D721Med (cell line): ENCODE measurements around the gene SIRT3.

Experiments used
- DNase-seq: peaks from one replicate; pipeline ENCODE4 v3.0.0; 2011; ENCODE audit warnings: low spot score; ENCODE audit not compliant: insufficient read length
- FAIRE-seq: peaks from 2 replicates; lab custom pipeline; 2011; peaks lifted over from hg19 to GRCh38; lab: Jason Lieb, UNC
- TF ChIP-seq, protein P1 (sequence below): IDR thresholded peaks from 2 replicates; pipeline ENCODE4 v1.5.1; 2012; ENCODE audit warnings: mild to moderate bottlenecking, control low read depth; ENCODE audit not compliant: insufficient read depth; ENCODE audit errors: missing control alignments

SIRT3 gene

DNA sequence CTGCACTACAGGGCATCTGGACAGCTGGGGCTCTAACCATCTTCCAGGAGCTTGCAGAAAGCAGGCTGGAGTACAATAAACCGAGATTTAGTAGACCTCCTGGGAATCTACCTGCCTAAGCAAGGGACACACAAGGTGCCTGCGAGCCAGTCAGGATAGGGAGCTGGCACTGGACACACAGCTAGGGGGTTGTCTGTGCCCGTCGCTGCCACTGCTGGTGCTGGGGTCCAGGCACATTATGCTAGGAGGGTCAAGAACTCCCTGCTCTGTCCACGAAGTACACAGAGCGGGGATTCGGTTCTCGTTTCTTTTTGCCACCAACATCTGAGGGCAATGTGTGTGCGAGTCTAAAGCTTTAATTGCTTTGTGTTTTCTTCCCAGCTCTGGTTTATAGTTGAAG, 24.4 kb downstream of the SIRT3 start:
- FAIRE-seq (no peak), DNase-seq (no peak)
- TF ChIP-seq, protein P1, sequence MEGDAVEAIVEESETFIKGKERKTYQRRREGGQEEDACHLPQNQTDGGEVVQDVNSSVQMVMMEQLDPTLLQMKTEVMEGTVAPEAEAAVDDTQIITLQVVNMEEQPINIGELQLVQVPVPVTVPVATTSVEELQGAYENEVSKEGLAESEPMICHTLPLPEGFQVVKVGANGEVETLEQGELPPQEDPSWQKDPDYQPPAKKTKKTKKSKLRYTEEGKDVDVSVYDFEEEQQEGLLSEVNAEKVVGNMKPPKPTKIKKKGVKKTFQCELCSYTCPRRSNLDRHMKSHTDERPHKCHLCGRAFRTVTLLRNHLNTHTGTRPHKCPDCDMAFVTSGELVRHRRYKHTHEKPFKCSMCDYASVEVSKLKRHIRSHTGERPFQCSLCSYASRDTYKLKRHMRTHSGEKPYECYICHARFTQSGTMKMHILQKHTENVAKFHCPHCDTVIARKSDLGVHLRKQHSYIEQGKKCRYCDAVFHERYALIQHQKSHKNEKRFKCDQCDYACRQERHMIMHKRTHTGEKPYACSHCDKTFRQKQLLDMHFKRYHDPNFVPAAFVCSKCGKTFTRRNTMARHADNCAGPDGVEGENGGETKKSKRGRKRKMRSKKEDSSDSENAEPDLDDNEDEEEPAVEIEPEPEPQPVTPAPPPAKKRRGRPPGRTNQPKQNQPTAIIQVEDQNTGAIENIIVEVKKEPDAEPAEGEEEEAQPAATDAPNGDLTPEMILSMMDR, result no peak

DNA sequence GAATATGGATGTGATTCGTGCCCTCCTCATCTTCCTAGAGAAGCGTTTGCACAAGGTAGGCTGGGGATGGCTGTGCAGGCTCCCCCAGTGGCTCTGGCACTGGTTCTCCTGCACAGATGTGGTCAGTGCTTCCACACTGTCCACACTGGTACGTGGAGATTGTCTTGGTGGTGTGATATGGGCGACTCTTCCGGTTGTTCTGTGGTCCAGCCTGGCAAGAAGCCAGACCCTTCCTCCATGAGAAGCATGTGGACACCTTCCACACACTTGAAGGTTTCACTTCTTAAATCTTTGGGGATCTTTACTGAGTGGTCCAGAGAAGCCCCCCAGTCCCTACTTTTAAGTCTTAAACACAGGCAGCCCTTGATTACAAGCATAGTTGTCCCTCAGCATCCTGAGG, 24.8 kb downstream of the SIRT3 start:
- FAIRE-seq (no peak), DNase-seq (no peak)
- TF ChIP-seq, protein P1, result no peak

DNA sequence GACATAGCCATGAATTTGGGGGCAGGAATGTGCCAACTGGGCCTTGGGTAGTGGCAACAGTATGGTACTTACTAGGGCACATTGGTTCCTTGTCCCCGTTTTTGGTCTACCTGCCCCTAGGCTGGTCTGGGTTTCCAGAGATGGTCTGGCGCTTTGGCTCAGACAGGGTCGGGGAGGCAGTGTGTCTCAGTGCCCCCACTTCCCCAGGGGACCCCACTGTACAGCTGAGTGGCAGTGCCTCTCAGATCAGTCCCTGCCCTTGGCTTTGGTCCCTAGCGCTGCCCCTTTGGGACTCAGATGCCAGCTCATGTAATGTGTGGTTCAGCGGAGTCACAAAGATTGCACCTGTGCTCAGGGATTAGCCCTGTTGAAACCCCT, 25.4 kb downstream of the SIRT3 start:
- no peak for DNase-seq
- FAIRE-seq, result no peak
- TF ChIP-seq, protein P1, result no peak

DNA sequence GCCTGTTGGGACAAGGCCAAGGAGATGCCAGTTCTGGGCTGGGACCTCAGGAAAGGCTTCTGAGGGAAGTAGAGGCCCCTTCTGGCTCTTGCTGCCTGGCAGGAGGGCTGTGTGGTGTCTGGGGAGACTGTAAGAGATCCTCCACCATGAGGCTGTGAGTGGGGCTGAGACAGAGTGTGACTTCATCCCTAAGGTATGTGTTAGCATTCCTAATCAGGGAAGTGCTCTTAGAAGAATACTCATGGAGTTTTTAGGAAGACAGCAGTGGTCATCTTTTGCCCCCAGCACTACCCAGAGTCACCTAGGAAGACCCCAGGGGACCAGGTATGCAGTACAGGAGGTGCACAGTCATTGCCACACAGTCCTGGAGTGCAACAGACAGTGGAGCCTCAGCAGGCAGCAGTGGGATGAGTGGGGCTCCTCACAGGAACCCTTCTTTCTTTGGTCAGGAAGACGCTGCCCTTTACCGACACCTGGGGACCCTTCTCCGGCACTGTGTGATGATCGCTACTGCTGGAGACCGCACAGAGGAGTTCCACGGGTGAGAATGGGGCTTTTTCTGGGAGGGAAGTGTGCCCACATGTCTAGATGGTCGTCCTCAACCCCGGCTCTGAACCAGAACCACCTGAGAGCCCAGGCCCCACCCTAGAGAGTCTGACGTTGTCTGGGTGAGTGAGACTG, 25.9 kb downstream of the SIRT3 start:
- no peak for DNase-seq
- no peak for FAIRE-seq

DNA sequence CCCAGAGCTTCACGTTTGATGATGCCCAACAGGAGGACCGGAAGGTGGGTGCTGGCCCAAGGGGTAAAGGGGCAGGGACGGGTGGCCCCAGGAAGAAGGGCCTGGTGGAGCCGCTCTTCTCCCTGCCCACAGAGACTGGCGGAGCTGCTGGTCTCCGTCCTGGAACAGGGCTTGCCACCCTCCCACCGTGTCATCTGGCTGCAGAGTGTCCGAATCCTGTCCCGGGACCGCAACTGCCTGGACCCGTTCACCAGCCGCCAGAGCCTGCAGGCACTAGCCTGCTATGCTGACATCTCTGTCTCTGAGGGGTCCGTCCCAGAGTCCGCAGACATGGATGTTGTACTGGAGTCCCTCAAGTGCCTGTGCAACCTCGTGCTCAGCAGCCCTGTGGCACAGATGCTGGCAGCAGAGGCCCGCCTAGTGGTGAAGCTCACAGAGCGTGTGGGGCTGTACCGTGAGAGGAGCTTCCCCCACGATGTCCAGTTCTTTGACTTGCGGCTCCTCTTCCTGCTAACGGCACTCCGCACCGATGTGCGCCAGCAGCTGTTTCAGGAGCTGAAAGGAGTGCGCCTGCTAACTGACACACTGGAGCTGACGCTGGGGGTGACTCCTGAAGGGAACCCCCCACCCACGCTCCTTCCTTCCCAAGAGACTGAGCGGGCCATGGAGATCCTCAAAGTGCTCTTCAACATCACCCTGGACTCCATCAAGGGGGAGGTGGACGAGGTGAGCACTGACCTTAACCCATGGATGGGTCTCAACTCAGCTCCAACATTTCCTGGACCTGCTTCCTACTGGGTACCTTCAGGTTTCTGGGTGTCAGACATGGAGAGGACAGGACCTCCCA, 26.6 kb downstream of the SIRT3 start:
- FAIRE-seq (no peak), DNase-seq (no peak)
- TF ChIP-seq, protein P1, result no peak

More for the DNA sequence above, 25.9 kb downstream of the SIRT3 start:
- TF ChIP-seq, protein P1, result no peak

DNA sequence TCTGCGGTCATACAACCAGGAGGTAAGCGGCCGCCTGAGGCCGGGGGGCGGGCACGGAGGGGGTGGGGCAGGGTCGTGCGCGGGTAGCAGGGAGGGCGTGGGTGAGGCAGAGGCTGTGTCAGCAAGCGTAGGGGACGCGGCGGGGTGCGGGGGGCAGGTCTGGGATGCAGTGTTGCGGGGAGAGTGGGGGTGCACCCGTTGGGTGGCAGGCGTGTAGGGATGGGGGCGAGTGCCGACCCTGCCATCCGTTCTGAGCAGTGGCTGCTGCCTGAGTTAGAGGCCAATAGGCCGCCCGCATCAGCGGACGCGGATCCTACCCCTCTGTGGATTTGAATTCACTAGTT, 27.3 kb downstream of the SIRT3 start:
- DNase-seq (no peak), FAIRE-seq (no peak)
- TF ChIP-seq, protein P1, result no peak

DNA sequence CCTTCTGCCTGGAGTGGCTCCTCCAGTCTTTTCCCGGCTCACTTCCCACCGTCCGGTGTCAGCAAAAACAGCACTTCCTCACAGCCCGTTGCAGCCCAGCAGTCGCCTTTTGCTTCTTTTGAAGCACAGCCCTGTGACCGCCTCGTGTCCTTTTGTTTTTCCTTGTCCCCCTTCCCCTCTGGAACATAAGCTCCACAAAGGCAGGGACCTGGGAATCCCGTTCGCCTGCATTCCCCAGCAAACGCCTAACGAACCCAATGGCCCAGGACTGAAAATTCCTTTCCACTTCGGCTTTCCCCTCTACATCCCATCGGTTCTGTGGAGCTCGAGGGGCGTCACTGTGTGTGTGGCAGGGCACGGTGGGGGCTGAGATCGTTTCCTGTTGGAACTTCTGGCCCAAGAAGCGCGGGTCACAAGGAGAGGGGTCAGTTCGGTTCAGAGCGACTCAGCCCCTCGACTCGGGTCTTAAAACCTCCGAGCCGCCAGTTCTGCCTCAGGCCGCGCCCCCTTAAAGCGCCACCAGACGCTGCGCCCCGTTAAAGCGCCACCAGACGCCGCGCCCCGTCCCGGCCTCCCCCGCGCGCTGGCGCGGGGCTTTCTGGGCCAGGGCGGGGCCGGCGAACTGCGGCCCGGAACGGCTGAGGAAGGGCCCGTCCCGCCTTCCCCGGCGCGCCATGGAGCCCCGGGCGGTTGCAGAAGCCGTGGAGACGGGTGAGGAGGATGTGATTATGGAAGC, 27.8 kb downstream of the SIRT3 start:
- FAIRE-seq (no peak), DNase-seq (peak; percentile 61)
- TF ChIP-seq, protein P1, result no peak
